IMR-90 (cell line): ENCODE measurements around the gene MYO10. TPM values are rescaled to one million over a fixed set of nuclear protein-coding genes. Genes with fewer than 3 reads are reported as not detected.

ENCODE experiments used
- ATAC-seq: fragments of 200-7000 bp; cut with Tn5 transposase; 2 replicates; pipeline ENCODE4 v1.9.1; 2020; ENCODE audit warnings: low read depth, mild to moderate bottlenecking, moderate library complexity
- BruUV-seq: library from RNA; stranded (reverse); fragments of 400-500 nt; replicated peaks from 2 replicates; lab custom pipeline; 2021; lab: Mats Ljungman, UMichigan
- CTCF ChIA-PET: fragments of 300-600 bp; formaldehyde crosslinking; extraction: SDS; loops from one replicate; lab custom pipeline; 2021; ENCODE audit warnings: antibody characterized with exemption; lab: Yijun Ruan, JAX
- POLR2A ChIA-PET: fragments of 300-600 bp; sonication (Branson Sonifier 250); formaldehyde crosslinking; loops from one replicate; lab custom pipeline; 2022; ENCODE audit warnings: antibody characterized with exemption; ENCODE audit not compliant: unreplicated experiment; lab: Charles Lee
- DNase-seq: peaks from one replicate; pipeline ENCODE4 v3.0.0; 2013
- H2AFZ ChIP-seq: replicated peaks from 2 replicates; pipeline ENCODE3; 2013; ENCODE audit warnings: low read length, mild to moderate bottlenecking; ENCODE audit not compliant: poor library complexity
- H2AK5ac ChIP-seq: 2 replicates; pipeline ENCODE4 v1.6.1; 2013; ENCODE audit warnings: low read depth, low read length, inconsistent platforms
- H2AK9ac ChIP-seq: replicated peaks from 2 replicates; pipeline ENCODE3; 2013; ENCODE audit warnings: mild to moderate bottlenecking, low read depth, low read length, moderate library complexity; ENCODE audit not compliant: poor library complexity
- H2BK120ac ChIP-seq: 2 replicates; pipeline ENCODE4 v1.6.1; 2013; ENCODE audit warnings: low read depth, low read length, inconsistent platforms
- H2BK15ac ChIP-seq: 3 replicates; pipeline ENCODE4 v1.6.1; 2013; ENCODE audit warnings: low read depth, low read length, inconsistent platforms
- H2BK20ac ChIP-seq: 2 replicates; pipeline ENCODE4 v1.6.1; 2013; ENCODE audit warnings: low read depth, mild to moderate bottlenecking, inconsistent platforms, low read length, moderate library complexity
- H2BK5ac ChIP-seq: 2 replicates; pipeline ENCODE4 v1.6.1; 2013; ENCODE audit warnings: mild to moderate bottlenecking, low read depth, low read length, inconsistent platforms; ENCODE audit not compliant: poor library complexity, severe bottlenecking
- H3K14ac ChIP-seq: replicated peaks from 2 replicates; pipeline ENCODE4 v1.6.1; 2013; ENCODE audit warnings: low read depth, low read length, inconsistent platforms
- H3K18ac ChIP-seq: 2 replicates; pipeline ENCODE4 v1.6.1; 2013; ENCODE audit warnings: low read depth, low read length, control low read depth
- H3K23ac ChIP-seq: 2 replicates; pipeline ENCODE4 v1.6.1; 2013; ENCODE audit warnings: low read depth, low read length, inconsistent platforms
- H3K27ac ChIP-seq: 2 replicates; pipeline ENCODE4 v1.5.1; 2013; ENCODE audit warnings: mild to moderate bottlenecking, control low read depth, low read length; ENCODE audit not compliant: insufficient read depth
- H3K27me3 ChIP-seq: 2 replicates; pipeline ENCODE4 v1.6.1; 2013; ENCODE audit warnings: low read length; ENCODE audit not compliant: control insufficient read depth, insufficient read depth
- H3K36me3 ChIP-seq: 2 replicates; pipeline ENCODE4 v1.6.1; 2013; ENCODE audit warnings: low read length, mixed read lengths; ENCODE audit not compliant: control insufficient read depth, insufficient read depth
- H3K4ac ChIP-seq: 2 replicates; pipeline ENCODE4 v1.6.1; 2013; ENCODE audit warnings: low read depth, low read length, inconsistent platforms
- H3K4me1 ChIP-seq: 2 replicates; pipeline ENCODE4 v1.6.1; 2013; ENCODE audit warnings: low read length, mixed read lengths; ENCODE audit not compliant: control insufficient read depth, insufficient read depth
- H3K4me2 ChIP-seq: 2 replicates; pipeline ENCODE4 v1.6.1; 2013; ENCODE audit warnings: low read depth, mild to moderate bottlenecking, control low read depth, low read length, moderate library complexity
- H3K4me3 ChIP-seq: 2 replicates; pipeline ENCODE4 v1.5.1; 2013; ENCODE audit warnings: low read depth, mild to moderate bottlenecking, control low read depth, low read length, moderate library complexity; ENCODE audit not compliant: insufficient read depth
- H3K56ac ChIP-seq: 2 replicates; pipeline ENCODE4 v1.6.1; 2013; ENCODE audit warnings: low read length, inconsistent platforms; ENCODE audit not compliant: insufficient read depth; ENCODE audit errors: extremely low read depth
- H3K79me1 ChIP-seq, 2 experiments: 2 replicates each; pipeline ENCODE4 v1.6.1; 2013; ENCODE audit warnings: low read length in 2 of 2, inconsistent platforms in 1 of 2, low read depth in 1 of 2
- H3K9ac ChIP-seq: 2 replicates; pipeline ENCODE4 v1.6.1; 2013; ENCODE audit warnings: low read depth, low read length, control low read depth
- H3K9me1 ChIP-seq: 2 replicates; pipeline ENCODE4 v1.6.1; 2013; ENCODE audit warnings: low read length, inconsistent platforms; ENCODE audit not compliant: insufficient read depth
- H3K9me3 ChIP-seq: 2 replicates; pipeline ENCODE4 v1.6.1; 2013; ENCODE audit warnings: low read length; ENCODE audit not compliant: control insufficient read depth, insufficient read depth
- H4K20me1 ChIP-seq: 2 replicates; pipeline ENCODE4 v1.6.1; 2013; ENCODE audit warnings: low read length, inconsistent platforms; ENCODE audit not compliant: insufficient read depth
- H4K5ac ChIP-seq: 2 replicates; pipeline ENCODE4 v1.6.1; 2013; ENCODE audit warnings: mild to moderate bottlenecking, low read depth, low read length, control low read depth
- H4K8ac ChIP-seq, 2 experiments: 2 replicates each; pipeline ENCODE4 v1.6.1; 2013; ENCODE audit warnings: low read depth in 2 of 2, low read length in 2 of 2, control low read depth in 1 of 2, inconsistent platforms in 1 of 2
- H4K91ac ChIP-seq: 2 replicates; pipeline ENCODE4 v1.6.1; 2013; ENCODE audit warnings: low read depth, low read length, inconsistent platforms; ENCODE audit not compliant: insufficient read depth
- MAFK ChIP-seq: IDR thresholded peaks from 2 replicates; pipeline ENCODE4 v1.6.1; 2012; ENCODE audit warnings: low read depth, low read length, improper control_type of control experiment
- WGBS, 2 experiments: methylation state at CpG; one replicate each; pipeline versions ENCODE4 v1.1.5 to v1.1.7; 2013; ENCODE audit warnings: missing lambda C conversion rate in 2 of 2; ENCODE audit not compliant: insufficient read length in 1 of 2; ENCODE audit errors: extremely low coverage in 2 of 2; 5-methylcytosine and 5-hydroxymethylcytosine counted together
- dilution Hi-C: fragments of 300-500 bp; cut with HindIII; formaldehyde crosslinking; loops from one replicate; pipeline ENCODE4 v1.14.3; 2018; ENCODE audit warnings: low sequenced_read_pairs; ENCODE audit not compliant: unreplicated experiment
- in situ Hi-C: fragments of 300-500 bp; cut with MboI; formaldehyde crosslinking; loops from 3 replicates; pipeline ENCODE4 v1.14.3; 2019; ENCODE audit warnings: low sequenced_read_pairs, inconsistent platforms, mixed read lengths
- intact Hi-C: fragments of 100-400 bp; cut with micrococcal nuclease; formaldehyde crosslinking; loops from 2 replicates; pipeline ENCODE4 v1.10.0; 2022
- polyA plus RNA-seq, 3 experiments: library from polyadenylated mRNA; depleted of rRNA; stranded (reverse); fragments of >200 nt; gene quantifications; 2 replicates each; pipeline ENCODE4 v1.2.3, GENCODE V29; 2012; ENCODE audit warnings: low replicate concordance in 1 of 3
- total RNA-seq: library from RNA; depleted of rRNA; stranded (reverse); fragments of >200 nt; gene quantifications from 2 replicates; pipeline ENCODE4 v1.2.3, GENCODE V29; 2012

MYO10 gene
- total and polyA plus RNA-seq, 2 of the 4 experiments (the other 2 are of a cell fraction): 39.9 to 115 TPM

DNA sequence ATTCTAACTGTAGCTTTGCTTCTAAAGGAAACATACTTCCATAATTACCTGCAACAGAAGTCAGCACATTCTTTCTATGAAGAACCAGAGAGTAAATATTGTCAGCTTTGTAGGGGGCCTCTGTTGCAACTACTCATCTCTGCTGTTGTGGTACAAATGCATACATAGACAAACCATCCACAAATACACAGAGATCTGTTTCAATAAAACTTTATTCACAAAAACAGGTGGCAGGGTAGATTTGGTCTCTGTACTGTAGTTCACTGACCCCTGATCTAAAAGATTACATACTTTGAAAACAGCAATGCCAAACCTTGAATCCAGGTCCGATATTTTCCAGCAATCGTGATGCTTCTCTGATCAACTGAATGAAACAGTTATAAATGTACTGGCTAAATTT, 274.4 kb downstream of the MYO10 start:
- H4K8ac ChIP-seq: no peak overlapping the region
- intact Hi-C loops (loop anchor here (10.0 kb wide), 1 partner anchor 497 kb away; no protein-coding TSS in a partner anchor), dilution Hi-C loops (no loop called here), in situ Hi-C loops (loop anchor here (10.0 kb wide), 1 partner anchor 177 kb away; no protein-coding TSS in a partner anchor)
- no peak overlapping the region for H2BK120ac ChIP-seq
- peaks cover 9 to 16% of the 10 kb centered on the region in 2 experiments; a peak in 3 of 4 replicates for H3K79me1 ChIP-seq
- peaks cover 14% of the 10 kb centered on the region for H4K20me1 ChIP-seq
- no peak overlapping the region for H4K5ac ChIP-seq
- no peak overlapping the region for H2BK20ac ChIP-seq
- no peak overlapping the region for H2AK9ac ChIP-seq
- H3K9me1 ChIP-seq: peaks cover 3% of the 10 kb centered on the region
- H3K9ac ChIP-seq: no peak overlapping the region
- ATAC-seq: no peak
- no peak overlapping the region for H2BK5ac ChIP-seq
- H3K4me2 ChIP-seq: no peak overlapping the region
- H4K91ac ChIP-seq: no peak overlapping the region
- no peak overlapping the region for H2AK5ac ChIP-seq
- H3K9me3 ChIP-seq: no peaks in the 10 kb centered on the region
- no TSS peak for BruUV-seq
- peaks cover 25% of the 10 kb centered on the region for H3K36me3 ChIP-seq
- H3K4me3 ChIP-seq: no peak overlapping the region
- no peak for TF ChIP-seq MAFK
- ChIA-PET POLR2A (no interaction called here), CTCF (interaction anchor here (0.6 kb wide), 1 partner anchor 34 kb away, joined by 4 read pairs; no protein-coding TSS in a partner anchor)
- no peak for DNase-seq
- H3K27me3 ChIP-seq: no peaks in the 10 kb centered on the region
- no peak overlapping the region for H3K18ac ChIP-seq
- no peak overlapping the region for H3K27ac ChIP-seq
- H2BK15ac ChIP-seq: no peak overlapping the region
- no CpG with 5 or more reads among the region's 2 CpGs for WGBS, 2 experiments
- H2AFZ ChIP-seq: no peak overlapping the region
- H3K56ac ChIP-seq: no peak overlapping the region
- peaks cover 2% of the 10 kb centered on the region; the same call in 1 of the 2 replicates for H3K4me1 ChIP-seq
- no peak overlapping the region for H3K14ac ChIP-seq
- H3K23ac ChIP-seq: no peak overlapping the region
- no peak overlapping the region for H3K4ac ChIP-seq
